Measurements from ENCODE around the gene PXDN.
"Not testable (repeated sequence)": the region's sequence is repeated elsewhere in the genome, so short reads cannot be mapped to it uniquely, and the experiment has no call there.

The PXDN gene

GRCh38 chr2:1708476-1709334, 35.6 kb downstream of the PXDN start:
- no peak for TF ChIP-seq CTCF (IDR thresholded peaks at IDR 0.05; ENCODE audit: low read length, missing control alignments)
- no peak overlapping the region for H3K4me3 ChIP-seq (replicated peaks; ENCODE audit: low read depth, low read length)
- peak; percentile 51 for DNase-seq (ENCODE audit: low read depth)

GRCh38 chr2:1707771-1708418, 36.4 kb downstream of the PXDN start:
- H3K4me3 ChIP-seq (replicated peaks; ENCODE audit: low read depth, low read length) = peak overlapping the region; percentile 39
- DNase-seq (ENCODE audit: low read depth) = peak; percentile 99
- TF ChIP-seq CTCF (IDR thresholded peaks at IDR 0.05; ENCODE audit: low read length, missing control alignments) = no peak

GRCh38 chr2:1706089-1706841, 38.0 kb downstream of the PXDN start:
- DNase-seq (ENCODE audit: low read depth); H3K4me3 ChIP-seq (replicated peaks; ENCODE audit: low read depth, low read length): not testable (repeated sequence)

- no peak for DNase-seq (ENCODE audit: low read depth)
- no peak for TF ChIP-seq CTCF (IDR thresholded peaks at IDR 0.05; ENCODE audit: low read length, missing control alignments)
- no peak overlapping the region for H3K4me3 ChIP-seq (replicated peaks; ENCODE audit: low read depth, low read length)
Observed at GRCh38 chr2:1705557-1706076, 38.7 kb downstream of the PXDN start.

GRCh38 chr2:1704631-1705556, 39.4 kb downstream of the PXDN start:
- H3K4me3 ChIP-seq (replicated peaks; ENCODE audit: low read depth, low read length) = no peak overlapping the region
- no peak for TF ChIP-seq CTCF (IDR thresholded peaks at IDR 0.05; ENCODE audit: low read length, missing control alignments)
- DNase-seq (ENCODE audit: low read depth) = peak; percentile 46

- DNase-seq (ENCODE audit: low read depth) = no peak
- H3K4me3 ChIP-seq (replicated peaks; ENCODE audit: low read depth, low read length) = no peak overlapping the region
- no peak for TF ChIP-seq CTCF (IDR thresholded peaks at IDR 0.05; ENCODE audit: low read length, missing control alignments)
Observed at GRCh38 chr2:1702186-1702565, 42.1 kb downstream of the PXDN start.
